Measurements from ENCODE around the gene TMEM132D. TPM values are rescaled to one million over a fixed set of nuclear protein-coding genes. Genes with fewer than 3 reads are reported as not detected.

Gene TMEM132D
- total RNA-seq, 1 donor from 2014 or later, result 16.5 TPM

DNA sequence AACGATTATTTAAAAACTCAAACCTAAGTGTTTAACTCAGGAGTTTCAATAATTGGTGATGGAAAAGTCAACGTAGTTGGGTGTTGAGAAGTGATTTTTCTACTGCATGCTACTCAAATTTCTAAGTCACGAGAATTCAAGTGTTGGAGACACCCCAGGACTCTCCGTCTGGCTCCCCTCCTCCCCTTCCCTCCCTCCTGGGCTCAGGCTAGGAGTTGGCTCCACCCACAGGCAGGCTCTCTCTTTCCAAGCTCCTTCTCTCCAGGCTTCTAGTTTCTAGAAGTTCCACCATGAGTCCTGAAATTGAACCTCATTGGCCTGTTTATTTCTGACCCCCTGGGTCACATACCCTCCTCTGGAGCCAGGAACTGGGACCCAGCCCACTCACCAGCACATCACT is 73.0 kb downstream of the TMEM132D start:
- Mint-ChIP-seq H3K9me3 (ENCODE audit: unreplicated experiment) (peaks cover 19% of the 10 kb centered on the region), H3K4me1 (ENCODE audit: low read depth, unreplicated experiment) (peaks cover 20% of the 10 kb centered on the region)

DNA sequence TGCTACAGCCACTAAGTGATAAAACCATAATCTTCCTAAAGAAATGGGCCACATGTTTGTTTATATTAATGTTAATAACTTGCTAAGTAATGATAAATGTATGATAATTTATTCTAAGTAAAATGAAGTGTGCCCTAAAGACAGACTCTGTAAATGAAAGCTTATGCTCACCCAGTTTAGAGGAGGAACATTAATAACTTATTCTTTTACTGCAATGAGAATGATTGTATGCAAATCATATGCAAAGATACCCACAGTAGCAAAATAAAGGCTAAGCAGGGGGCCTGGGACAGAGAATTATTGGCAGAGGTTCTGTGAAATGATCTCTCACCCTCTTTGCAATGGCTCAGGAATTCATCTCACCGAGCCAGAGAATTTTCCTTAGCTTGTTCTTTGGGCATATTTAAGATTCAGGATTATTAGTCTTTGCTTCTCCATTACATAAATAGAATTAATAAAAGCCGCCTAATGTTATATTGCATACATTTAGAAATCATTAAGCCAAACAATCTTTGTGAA is 75.9 kb downstream of the TMEM132D start:
- Mint-ChIP-seq H3K36me3 (ENCODE audit: unreplicated experiment) (no peaks in the 10 kb centered on the region), H3K9me3 (ENCODE audit: unreplicated experiment) (peaks cover 25% of the 10 kb centered on the region), H3K27me3 (ENCODE audit: unreplicated experiment) (no peaks in the 10 kb centered on the region), H3K27ac (ENCODE audit: unreplicated experiment) (no peak overlapping the region), H3K4me1 (ENCODE audit: low read depth, unreplicated experiment) (peaks cover 8% of the 10 kb centered on the region), H3K4me3 (ENCODE audit: unreplicated experiment) (no peak overlapping the region)
- TF ChIP-seq, protein P1, sequence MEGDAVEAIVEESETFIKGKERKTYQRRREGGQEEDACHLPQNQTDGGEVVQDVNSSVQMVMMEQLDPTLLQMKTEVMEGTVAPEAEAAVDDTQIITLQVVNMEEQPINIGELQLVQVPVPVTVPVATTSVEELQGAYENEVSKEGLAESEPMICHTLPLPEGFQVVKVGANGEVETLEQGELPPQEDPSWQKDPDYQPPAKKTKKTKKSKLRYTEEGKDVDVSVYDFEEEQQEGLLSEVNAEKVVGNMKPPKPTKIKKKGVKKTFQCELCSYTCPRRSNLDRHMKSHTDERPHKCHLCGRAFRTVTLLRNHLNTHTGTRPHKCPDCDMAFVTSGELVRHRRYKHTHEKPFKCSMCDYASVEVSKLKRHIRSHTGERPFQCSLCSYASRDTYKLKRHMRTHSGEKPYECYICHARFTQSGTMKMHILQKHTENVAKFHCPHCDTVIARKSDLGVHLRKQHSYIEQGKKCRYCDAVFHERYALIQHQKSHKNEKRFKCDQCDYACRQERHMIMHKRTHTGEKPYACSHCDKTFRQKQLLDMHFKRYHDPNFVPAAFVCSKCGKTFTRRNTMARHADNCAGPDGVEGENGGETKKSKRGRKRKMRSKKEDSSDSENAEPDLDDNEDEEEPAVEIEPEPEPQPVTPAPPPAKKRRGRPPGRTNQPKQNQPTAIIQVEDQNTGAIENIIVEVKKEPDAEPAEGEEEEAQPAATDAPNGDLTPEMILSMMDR (IDR thresholded peaks at IDR 0.05; ENCODE audit: partially characterized antibody, unreplicated experiment), result no peak
- no peak for DNase-seq

More for the DNA sequence above, 73.0 kb downstream of the TMEM132D start:
- TF ChIP-seq, protein P1 (IDR thresholded peaks at IDR 0.05; ENCODE audit: partially characterized antibody, unreplicated experiment), result no peak
- Mint-ChIP-seq H3K36me3 (ENCODE audit: unreplicated experiment) (no peaks in the 10 kb centered on the region), H3K4me3 (ENCODE audit: unreplicated experiment) (no peak overlapping the region), H3K27ac (ENCODE audit: unreplicated experiment) (no peak overlapping the region), H3K27me3 (ENCODE audit: unreplicated experiment) (no peaks in the 10 kb centered on the region)
- no peak for DNase-seq

DNA sequence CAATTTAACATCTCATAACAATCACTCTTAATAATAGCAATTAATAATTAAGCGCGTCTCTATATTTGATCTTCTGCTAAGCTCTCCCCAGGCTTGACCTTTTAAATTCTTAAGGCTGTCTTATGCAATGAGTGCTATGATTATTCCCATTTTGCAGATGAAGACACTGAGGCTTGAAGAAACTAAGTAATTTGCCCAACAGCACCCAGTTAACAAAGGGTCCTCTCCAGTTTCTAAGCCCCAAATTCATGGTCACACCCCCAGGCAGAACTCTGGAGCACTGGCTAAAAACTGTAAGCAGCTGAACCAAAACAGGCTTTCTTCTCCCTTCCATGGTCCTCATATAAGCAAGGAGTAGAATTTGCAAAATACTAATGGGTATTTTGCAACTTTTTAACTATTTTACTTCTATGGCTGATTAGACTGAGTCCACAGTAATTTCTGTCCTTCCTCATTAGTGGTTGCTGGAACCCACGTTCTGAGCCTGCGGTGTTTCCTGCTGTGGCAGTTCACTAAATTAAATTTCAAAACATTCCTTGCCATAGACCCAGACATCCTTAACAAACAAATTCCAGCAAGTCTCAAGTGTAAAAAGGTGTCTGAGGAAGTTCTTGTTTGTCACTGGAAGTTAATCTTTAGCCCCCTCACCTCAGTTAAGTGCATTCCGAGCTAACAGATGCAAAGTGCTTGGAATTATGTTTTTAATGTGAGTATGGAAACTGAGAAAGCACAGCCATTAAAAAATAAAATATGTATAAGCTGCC is 76.5 kb downstream of the TMEM132D start:
- Mint-ChIP-seq H3K36me3 (ENCODE audit: unreplicated experiment) (no peaks in the 10 kb centered on the region), H3K4me1 (ENCODE audit: low read depth, unreplicated experiment) (peaks cover 1% of the 10 kb centered on the region), H3K27ac (ENCODE audit: unreplicated experiment) (no peak overlapping the region), H3K27me3 (ENCODE audit: unreplicated experiment) (no peaks in the 10 kb centered on the region), H3K4me3 (ENCODE audit: unreplicated experiment) (no peak overlapping the region), H3K9me3 (ENCODE audit: unreplicated experiment) (peaks cover 24% of the 10 kb centered on the region)
- no peak for DNase-seq
- TF ChIP-seq, protein P1 (IDR thresholded peaks at IDR 0.05; ENCODE audit: partially characterized antibody, unreplicated experiment), result no peak

DNA sequence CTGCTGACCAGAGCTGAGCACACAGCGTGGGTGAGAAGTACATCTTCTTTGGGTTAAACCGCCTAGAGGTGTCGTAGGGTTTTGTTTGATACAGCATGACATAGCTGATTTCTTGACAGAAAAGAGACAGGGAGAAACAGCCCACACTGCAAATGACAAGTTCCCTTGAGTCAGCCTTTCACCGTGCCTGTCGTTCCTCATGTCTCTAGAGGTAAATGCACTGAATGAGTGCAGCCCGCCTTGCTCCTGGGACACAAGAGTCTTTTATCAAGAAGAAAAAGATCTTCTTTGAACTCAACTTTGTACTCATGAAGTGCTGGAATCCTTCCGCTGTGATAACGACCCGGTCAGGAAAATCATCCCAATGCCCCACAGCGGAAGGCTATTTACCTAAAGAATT is 77.6 kb downstream of the TMEM132D start:
- no peaks in the 10 kb centered on the region for H3K27me3 Mint-ChIP-seq (ENCODE audit: unreplicated experiment)
- no peak overlapping the region for H3K4me3 Mint-ChIP-seq (ENCODE audit: unreplicated experiment)
- no peak overlapping the region for H3K27ac Mint-ChIP-seq (ENCODE audit: unreplicated experiment)
- TF ChIP-seq, protein P1 (IDR thresholded peaks at IDR 0.05; ENCODE audit: partially characterized antibody, unreplicated experiment), result no peak
- peaks cover 30% of the 10 kb centered on the region for H3K9me3 Mint-ChIP-seq (ENCODE audit: unreplicated experiment)
- DNase-seq, result no peak
- H3K4me1 Mint-ChIP-seq (ENCODE audit: low read depth, unreplicated experiment), result peaks cover 5% of the 10 kb centered on the region
- H3K36me3 Mint-ChIP-seq (ENCODE audit: unreplicated experiment), result peaks cover 4% of the 10 kb centered on the region

DNA sequence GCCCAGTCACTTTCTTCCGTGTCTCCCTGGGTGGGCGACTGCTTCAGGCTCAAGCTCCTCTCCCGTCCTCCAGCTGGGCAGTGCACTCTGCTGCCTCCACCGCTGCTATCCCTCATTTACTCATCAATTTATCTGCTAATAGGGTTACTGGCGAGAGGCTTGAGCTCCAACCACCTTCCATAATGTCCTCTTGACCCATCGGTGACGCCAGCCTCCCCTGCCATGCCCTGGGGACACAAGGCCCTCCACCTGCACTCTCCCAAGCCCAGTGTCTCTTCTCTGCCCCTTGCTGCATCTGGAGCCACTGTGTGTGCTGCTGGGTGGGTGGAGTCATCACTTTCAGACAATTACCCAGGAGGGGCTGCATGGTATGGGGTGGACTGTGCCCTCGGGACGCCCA is 78.5 kb downstream of the TMEM132D start:
- H3K4me3 Mint-ChIP-seq (ENCODE audit: unreplicated experiment), result no peak overlapping the region
- peaks cover 4% of the 10 kb centered on the region for H3K36me3 Mint-ChIP-seq (ENCODE audit: unreplicated experiment)
- TF ChIP-seq, protein P1 (IDR thresholded peaks at IDR 0.05; ENCODE audit: partially characterized antibody, unreplicated experiment), result no peak
- DNase-seq, result no peak
- peaks cover 30% of the 10 kb centered on the region for H3K9me3 Mint-ChIP-seq (ENCODE audit: unreplicated experiment)
- peak overlapping the region; percentile 83 for H3K27ac Mint-ChIP-seq (ENCODE audit: unreplicated experiment)
- peaks cover 5% of the 10 kb centered on the region for H3K4me1 Mint-ChIP-seq (ENCODE audit: low read depth, unreplicated experiment)
- H3K27me3 Mint-ChIP-seq (ENCODE audit: unreplicated experiment), result no peaks in the 10 kb centered on the region
